GM19240 (cell line): Measurements from ENCODE around the gene RBM33.
"Not testable (repeated sequence)": the region's sequence is repeated elsewhere in the genome, so short reads cannot be mapped to it uniquely, and the experiment has no call there.

ENCODE experiments used
- DNase-seq: peaks from one replicate; pipeline ENCODE4 v3.0.0; 2011; ENCODE audit warnings: low spot score; ENCODE audit not compliant: insufficient read length

Gene RBM33

DNA sequence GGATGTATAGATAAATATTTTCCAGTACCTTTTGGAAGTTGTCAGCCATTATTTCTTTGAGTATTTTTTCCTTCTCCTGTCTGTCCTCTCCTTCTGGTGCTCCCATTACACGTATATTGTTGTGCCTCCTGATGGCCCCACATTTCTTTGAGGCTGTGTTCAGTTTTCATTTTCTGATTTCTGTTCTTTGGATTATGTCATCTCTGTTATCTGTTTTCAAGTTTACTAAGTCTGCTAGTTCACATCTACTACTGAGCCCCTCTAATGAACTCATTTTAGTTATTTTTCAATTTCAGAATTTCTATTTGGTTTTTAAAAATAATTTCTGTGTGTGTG is 16.3 kb downstream of the RBM33 start:
- no peak for DNase-seq

DNA sequence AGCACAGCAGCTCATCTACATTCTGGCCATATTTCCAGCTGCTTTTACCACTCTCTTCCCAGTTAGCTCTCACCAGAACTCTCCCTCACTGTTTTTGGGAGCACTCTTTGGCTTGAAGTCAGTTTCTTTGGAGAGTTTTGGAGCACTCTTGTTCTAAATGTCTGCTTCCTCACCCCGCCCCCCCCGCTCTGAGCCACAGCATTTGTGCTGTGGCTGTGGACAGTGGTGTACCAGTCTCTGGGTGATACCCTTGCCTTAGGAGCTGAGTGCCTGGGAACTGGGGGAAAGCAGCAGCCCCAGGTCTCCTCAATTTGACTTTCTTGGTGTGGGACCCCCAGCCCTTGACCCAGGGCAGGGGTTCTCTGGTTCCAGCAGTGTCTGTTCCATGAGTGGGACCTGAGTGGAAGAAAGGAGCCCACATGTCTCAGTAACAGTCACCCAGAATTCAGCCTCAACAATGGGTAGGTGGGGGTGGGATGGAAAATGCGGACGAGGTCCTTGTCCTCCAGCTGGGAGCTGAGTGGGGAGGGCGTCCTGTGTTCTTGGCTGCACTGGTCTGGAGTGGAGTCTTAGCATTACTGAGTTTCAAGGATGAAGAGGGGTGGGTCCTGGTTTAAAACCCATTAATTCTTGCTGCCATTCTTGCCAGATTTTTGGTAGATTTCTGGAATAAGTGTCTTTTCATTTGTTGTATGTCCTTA is 18.0 kb downstream of the RBM33 start:
- DNase-seq = no peak

DNA sequence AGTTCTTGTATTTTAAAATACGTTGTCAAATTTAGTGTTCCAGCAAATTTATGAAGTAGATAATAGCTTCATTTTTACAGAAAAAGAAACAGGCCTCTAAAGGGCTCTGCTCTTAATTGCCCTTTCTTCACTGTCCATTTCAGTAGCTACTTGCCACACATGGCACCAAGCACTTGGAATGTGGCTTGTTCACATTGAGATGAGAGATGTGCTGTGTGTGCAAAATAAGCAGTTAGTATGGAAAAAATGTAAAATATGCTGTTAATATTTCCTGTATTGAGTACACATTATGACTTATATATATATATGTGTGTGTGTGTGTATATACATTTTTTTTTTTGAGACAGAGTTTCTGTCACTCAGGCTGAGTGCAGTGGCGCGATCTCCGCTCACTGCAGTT is 19.5 kb downstream of the RBM33 start:
- no peak for DNase-seq

GRCh38 chr7:155665079-155665956 is 20.9 kb downstream of the RBM33 start:
- DNase-seq = no peak

DNA sequence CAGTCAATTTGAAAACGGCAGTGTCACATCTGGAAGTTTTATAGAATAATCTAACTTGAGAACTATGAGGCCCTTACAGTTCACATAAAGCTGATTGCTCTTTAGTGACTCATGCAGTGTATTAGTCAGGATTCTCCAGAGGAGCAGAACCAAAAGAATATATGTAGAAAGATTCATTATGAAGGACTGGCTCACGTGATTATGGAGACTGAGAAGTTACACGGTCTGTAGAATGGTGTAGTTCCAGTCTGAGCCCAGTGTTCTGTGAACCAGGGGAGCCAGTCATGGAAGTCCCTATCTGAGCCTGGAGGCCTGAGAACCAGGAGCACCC is 21.5 kb downstream of the RBM33 start:
- no peak for DNase-seq

- DNase-seq = no peak
These were observed 22.9 kb downstream of the RBM33 start for GRCh38 chr7:155667241-155667829.

DNA sequence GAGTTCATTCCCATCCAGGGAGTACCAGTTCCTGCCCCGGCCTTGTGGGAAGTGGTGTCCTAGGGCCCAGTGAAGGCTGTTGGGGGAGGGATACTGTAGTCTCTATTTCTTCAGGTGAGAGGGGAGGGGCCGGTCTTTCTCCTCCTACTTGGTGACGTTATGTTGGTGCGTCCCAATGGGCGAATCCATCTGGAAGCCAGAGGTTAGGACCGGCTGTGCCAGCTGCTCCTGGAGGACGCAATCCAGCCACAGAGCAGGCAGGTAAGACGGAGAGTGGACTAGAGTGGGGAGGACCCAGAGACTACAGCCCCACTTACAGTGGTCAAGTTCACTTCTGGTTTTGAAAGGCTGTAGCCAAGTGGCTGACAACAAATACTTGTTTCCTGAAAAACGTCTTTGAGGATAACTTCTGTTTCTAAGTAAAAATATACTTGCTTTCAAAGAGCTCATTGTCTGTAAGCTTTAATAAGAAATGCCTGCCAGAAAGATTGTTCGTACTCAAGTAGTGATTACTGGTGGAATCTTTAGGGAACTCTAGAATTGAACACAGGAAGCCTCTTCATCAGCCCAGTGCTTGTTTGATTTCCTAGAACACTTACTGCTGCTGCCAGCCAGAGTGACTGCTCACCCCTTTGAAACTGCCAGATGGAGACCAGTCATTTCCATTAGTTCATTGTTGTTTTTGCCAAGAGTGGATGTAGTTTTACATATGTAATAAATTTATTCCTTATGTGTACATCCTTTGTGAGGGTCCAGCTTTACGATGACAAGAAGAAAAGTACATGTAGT is 25.4 kb downstream of the RBM33 start:
- DNase-seq = no peak

GRCh38 chr7:155670521-155670920 is 26.1 kb downstream of the RBM33 start:
- no peak for DNase-seq

- no peak for DNase-seq
These were observed 30.1 kb downstream of the RBM33 start for GRCh38 chr7:155674556-155674955.

- no peak for DNase-seq
These were observed 31.6 kb downstream of the RBM33 start for GRCh38 chr7:155676052-155676451.

GRCh38 chr7:155677688-155678087 is 33.2 kb downstream of the RBM33 start:
- no peak for DNase-seq

DNA sequence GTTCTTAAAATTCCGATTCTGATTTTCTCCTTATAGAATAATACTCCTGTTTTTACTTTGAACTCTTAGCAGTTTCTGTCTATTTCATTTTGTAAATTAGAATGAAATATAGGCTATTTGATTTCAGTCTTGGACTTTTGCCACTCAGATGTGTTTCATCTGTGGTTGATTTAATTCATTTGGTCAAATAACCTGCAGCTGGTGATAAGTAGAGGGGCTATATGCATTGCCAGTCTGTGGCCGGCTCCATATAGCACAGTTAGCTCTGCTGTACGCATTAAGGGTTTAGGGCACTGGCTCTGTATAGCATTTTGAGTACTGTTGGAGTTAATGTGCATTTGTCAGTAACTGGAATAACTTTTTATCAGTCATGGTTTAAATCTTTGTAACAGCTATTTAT is 35.7 kb downstream of the RBM33 start:
- DNase-seq = no peak

DNA sequence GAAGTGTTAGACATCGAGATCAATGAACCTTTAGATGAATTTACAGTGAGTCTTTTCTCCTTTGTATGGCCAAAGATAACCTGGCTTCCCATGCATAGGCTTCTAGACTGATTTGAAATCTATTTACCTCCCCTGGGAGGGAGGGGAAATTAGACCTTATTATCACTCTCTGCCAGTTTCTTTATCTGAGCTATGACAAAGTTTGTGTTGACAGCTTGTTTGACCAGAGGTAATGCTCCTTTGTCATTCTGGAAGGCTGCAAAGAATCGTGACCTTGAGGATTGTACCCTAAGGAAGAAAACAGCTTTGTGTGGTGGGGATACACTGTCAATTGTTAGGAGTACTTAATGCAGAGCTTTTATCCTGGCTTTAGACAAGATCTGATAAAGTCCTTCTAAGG is 36.4 kb downstream of the RBM33 start:
- DNase-seq = no peak

GRCh38 chr7:155681663-155682062 is 37.2 kb downstream of the RBM33 start:
- no peak for DNase-seq

GRCh38 chr7:155682484-155682883 is 38.0 kb downstream of the RBM33 start:
- DNase-seq = no peak

DNA sequence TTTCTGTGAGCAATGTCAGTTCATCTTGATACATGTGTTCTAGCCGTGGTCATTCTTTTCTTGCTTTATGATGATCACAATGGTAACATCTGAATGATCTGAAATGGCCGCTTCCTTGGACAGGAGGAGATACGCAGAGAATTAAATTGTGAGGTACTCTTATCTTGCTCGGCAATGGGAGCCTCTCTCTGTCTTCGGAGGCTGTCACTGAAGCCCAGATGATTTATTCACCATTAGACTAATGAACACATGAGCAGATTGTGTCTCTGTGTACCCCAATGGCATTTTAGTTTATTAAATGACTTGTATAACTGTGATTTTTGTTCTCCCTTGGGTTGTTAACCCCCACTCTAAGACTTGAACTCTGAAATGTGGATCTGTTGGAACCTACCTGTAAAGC is 38.6 kb downstream of the RBM33 start:
- no peak for DNase-seq

GRCh38 chr7:155683714-155684113 is 39.3 kb downstream of the RBM33 start:
- no peak for DNase-seq

- no peak for DNase-seq
These were observed 40.1 kb downstream of the RBM33 start for GRCh38 chr7:155684543-155684942.

DNA sequence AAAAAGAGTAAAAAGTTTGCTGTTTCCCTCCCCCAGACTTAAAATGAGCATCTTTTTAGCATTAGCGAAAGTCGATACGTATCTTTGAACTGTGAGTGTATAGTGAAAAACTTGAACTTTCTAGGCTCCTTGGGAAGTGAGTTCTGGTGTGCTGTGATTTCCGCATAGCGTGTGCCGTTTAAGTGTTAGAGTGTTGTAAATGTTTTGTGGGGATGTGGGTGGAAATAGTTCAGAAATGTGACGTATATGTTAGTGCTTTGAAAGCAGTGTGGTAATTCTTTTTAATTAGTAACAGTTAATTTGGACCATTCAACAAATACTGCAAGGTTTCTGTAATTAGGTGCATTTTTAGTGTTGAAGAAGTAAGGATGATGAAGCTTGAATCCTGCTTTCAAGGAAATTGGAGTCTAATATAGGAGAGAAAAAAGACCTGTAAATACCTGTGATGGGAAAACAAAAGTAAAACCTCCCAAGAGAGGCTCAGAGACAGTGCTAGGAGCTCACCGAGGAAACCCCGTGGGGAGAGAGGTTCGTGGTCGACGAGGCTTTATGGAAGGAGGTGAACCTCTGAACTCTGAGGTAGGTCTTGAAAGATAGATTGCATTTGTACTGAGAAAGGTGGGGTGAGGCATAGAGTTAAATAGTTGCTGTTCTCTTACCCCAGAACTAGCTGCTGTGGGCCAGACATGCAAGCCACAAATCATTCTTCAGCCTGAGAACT is 40.8 kb downstream of the RBM33 start:
- DNase-seq = no peak

DNA sequence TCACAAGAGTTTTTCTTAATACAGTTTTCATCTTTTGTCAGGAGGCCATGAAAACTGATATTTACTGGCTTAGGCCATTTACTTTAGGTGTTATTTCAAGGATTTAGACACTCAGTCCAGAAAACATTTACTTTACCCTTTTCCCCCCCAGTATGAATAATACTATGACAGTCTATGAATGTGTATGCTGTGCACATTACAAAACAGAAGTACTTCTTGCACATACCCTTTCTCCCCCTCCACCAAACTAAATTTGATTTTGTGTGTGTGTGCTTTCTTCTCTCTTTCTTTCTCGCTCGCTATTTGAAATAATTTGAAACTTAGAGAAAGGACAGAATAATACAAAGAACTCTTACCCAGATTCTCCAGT is 41.3 kb downstream of the RBM33 start:
- no peak for DNase-seq

DNA sequence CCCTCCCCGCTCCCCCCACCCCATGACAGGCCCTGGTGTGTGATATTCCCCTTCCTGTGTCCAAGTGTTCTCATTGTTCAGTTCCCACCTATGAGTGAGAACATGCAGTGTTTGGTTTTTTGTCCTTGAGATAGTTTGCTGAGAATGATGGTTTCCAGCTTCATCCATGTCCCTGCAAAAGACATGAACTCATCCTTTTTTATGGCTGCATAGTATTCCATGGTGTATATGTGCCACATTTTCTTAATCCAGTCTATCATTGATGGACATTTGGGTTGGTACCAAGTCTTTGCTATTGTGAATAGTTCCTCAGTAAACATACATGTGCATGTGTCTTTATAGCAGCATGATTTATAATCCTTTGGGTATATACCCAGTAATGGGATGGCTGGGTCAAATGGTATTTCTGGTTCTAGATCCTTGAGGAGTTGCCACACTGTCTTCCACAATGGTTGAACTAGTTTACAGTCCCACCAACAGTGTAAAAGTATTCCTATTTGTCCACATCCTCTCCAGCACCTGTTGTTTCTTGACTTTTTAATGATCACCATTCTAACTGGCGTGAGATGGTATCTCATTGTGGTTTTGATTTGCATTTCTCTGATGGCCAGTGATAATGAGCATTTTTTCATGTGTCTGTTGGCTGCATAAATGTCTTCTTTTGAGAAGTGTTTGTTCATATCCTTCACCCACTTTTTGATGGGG is 42.3 kb downstream of the RBM33 start:
- not testable (repeated sequence) for DNase-seq
